Endothelial cell of umbilical vein (primary cell): ENCODE data around the gene LITAF. TPM values are rescaled to one million over a fixed set of nuclear protein-coding genes. Genes with fewer than 3 reads are reported as not detected.

Source experiments
- BruUV-seq: library from RNA; stranded (reverse); fragments of 400-500 nt; replicated peaks from 2 replicates; lab custom pipeline; 2021; lab: Mats Ljungman, UMichigan
- CTCF ChIA-PET: fragments of 300-600, 350-600 bp; sonication (Branson Sonifier 250); formaldehyde crosslinking; loops from one replicate; lab custom pipeline; 2021; ENCODE audit warnings: antibody characterized with exemption, inconsistent platforms; lab: Charles Lee
- POLR2A ChIA-PET: fragments of 300-600, 350-600 bp; sonication (Branson Sonifier 250); formaldehyde crosslinking; loops from one replicate; lab custom pipeline; 2021; ENCODE audit warnings: antibody characterized with exemption, inconsistent platforms; lab: Charles Lee
- DNase-seq: peaks from one replicate; pipeline ENCODE4 v3.0.0-alpha.2; 2011; ENCODE audit warnings: low read depth, low spot score
- FAIRE-seq: peaks from 2 replicates; lab custom pipeline; 2011; peaks lifted over from hg19 to GRCh38; lab: Jason Lieb, UNC
- H2AFZ ChIP-seq: 2 replicates; pipeline ENCODE4 v1.6.0; 2012; ENCODE audit warnings: low read depth, low read length, control low read depth, inconsistent platforms
- H3K27ac ChIP-seq: 2 replicates; pipeline ENCODE4 v1.5.1; 2011; ENCODE audit warnings: low read depth, mild to moderate bottlenecking, control low read depth, low read length, moderate library complexity; ENCODE audit not compliant: insufficient read depth
- H3K27me3 ChIP-seq, 2 experiments: 2 replicates each; pipeline versions ENCODE4 v1.6.0 to v1.6.1; 2011; ENCODE audit warnings: low read length in 2 of 2, mixed read lengths in 1 of 2; ENCODE audit not compliant: control insufficient read depth in 2 of 2, insufficient read depth in 2 of 2
- H3K36me3 ChIP-seq, 2 experiments: 2 replicates in 1 of 2; 3 replicates in 1 of 2; pipeline ENCODE4 v1.5.1; 2011; ENCODE audit warnings: low read length in 2 of 2, mild to moderate bottlenecking in 1 of 2, moderate library complexity in 1 of 2; ENCODE audit not compliant: control insufficient read depth in 2 of 2, insufficient read depth in 2 of 2; ENCODE audit errors: extremely low read depth in 1 of 2
- H3K4me1 ChIP-seq: 3 replicates; pipeline ENCODE4 v1.5.1; 2011; ENCODE audit warnings: mild to moderate bottlenecking, low read length; ENCODE audit not compliant: control insufficient read depth, insufficient read depth; ENCODE audit errors: extremely low read depth
- H3K4me2 ChIP-seq: 2 replicates; pipeline ENCODE4 v1.6.1; 2011; ENCODE audit warnings: low read length, control low read depth, mixed read lengths; ENCODE audit not compliant: insufficient read depth
- H3K4me3 ChIP-seq, 3 experiments: fragments of 200-600 bp in 1 of 3; sonication (generic), shearing (Covaris generic) in 1 of 3; replicated peaks in 1 of 3; 2 replicates each; pipeline ENCODE4 v1.5.1; 2011 to 2016; ENCODE audit warnings: control low read depth in 3 of 3, low read length in 3 of 3, mild to moderate bottlenecking in 2 of 3, inconsistent platforms in 1 of 3, low read depth in 1 of 3, moderate library complexity in 1 of 3; ENCODE audit not compliant: insufficient read depth in 1 of 3
- H3K79me2 ChIP-seq: 2 replicates; pipeline ENCODE4 v1.6.0; 2012; ENCODE audit warnings: low read length, inconsistent platforms; ENCODE audit not compliant: control insufficient read depth, insufficient read depth
- H3K9ac ChIP-seq: replicated peaks from 2 replicates; pipeline ENCODE3; 2011; ENCODE audit warnings: low read length, control low read depth; ENCODE audit not compliant: insufficient read depth; ENCODE audit errors: extremely low read depth
- H3K9me1 ChIP-seq: replicated peaks from 3 replicates; pipeline ENCODE4 v1.6.0; 2011; ENCODE audit warnings: mild to moderate bottlenecking, low read length; ENCODE audit not compliant: control insufficient read depth, insufficient read depth; ENCODE audit errors: extremely low read depth
- H3K9me3 ChIP-seq: replicated peaks from 2 replicates; pipeline ENCODE4 v1.5.1; 2012; ENCODE audit warnings: low read length, inconsistent platforms; ENCODE audit not compliant: control insufficient read depth, insufficient read depth
- H4K20me1 ChIP-seq: replicated peaks from 2 replicates; pipeline ENCODE3; 2011; ENCODE audit warnings: mild to moderate bottlenecking, low read length; ENCODE audit not compliant: control insufficient read depth, insufficient read depth; ENCODE audit errors: extremely low read depth
- EZH2 ChIP-seq: IDR thresholded peaks from 2 replicates; pipeline ENCODE4 v1.6.1; 2012; ENCODE audit warnings: borderline replicate concordance, low read depth, mild to moderate bottlenecking, moderate library complexity, low read length, inconsistent platforms; ENCODE audit not compliant: severe bottlenecking
- FOS ChIP-seq: IDR thresholded peaks from 2 replicates; pipeline ENCODE4 v1.6.1; 2011; ENCODE audit warnings: mild to moderate bottlenecking, low read length, moderate library complexity, borderline replicate concordance; ENCODE audit not compliant: insufficient read depth
- GATA2 ChIP-seq: IDR thresholded peaks from 2 replicates; pipeline ENCODE4 v1.7.0; 2011; ENCODE audit warnings: low read depth, mild to moderate bottlenecking, moderate library complexity, mixed read lengths, low read length; ENCODE audit not compliant: insufficient read length, insufficient read depth
- JUN ChIP-seq: IDR thresholded peaks from 2 replicates; pipeline ENCODE4 v1.6.1; 2011; ENCODE audit warnings: borderline replicate concordance, low read depth; ENCODE audit not compliant: insufficient read length, insufficient read depth
- MYC ChIP-seq: IDR thresholded peaks from one replicate; pipeline ENCODE4 v1.6.1; 2011; ENCODE audit warnings: mild to moderate bottlenecking, low read depth, low read length
- POLR2A ChIP-seq: IDR thresholded peaks from 2 replicates; pipeline ENCODE4 v1.6.1; 2012; ENCODE audit warnings: low read depth, mild to moderate bottlenecking, control low read depth, low read length
- POLR2AphosphoS5 ChIP-seq: IDR thresholded peaks from 2 replicates; pipeline ENCODE4 v1.6.1; 2012; ENCODE audit warnings: low read depth, mild to moderate bottlenecking, control low read depth, low read length, moderate library complexity; ENCODE audit not compliant: insufficient read depth
- dilution Hi-C: fragments of 300-500 bp; cut with MboI; formaldehyde crosslinking; loops from one replicate; pipeline ENCODE4 v1.15.0; 2019; ENCODE audit warnings: low sequenced_read_pairs; ENCODE audit not compliant: extremely low pct_ligation_motif_present
- intact Hi-C: fragments of 100-400 bp; cut with micrococcal nuclease; formaldehyde crosslinking; loops from one replicate; pipeline ENCODE4 v1.10.0; 2022
- polyA plus RNA-seq, 4 experiments: library from polyadenylated mRNA; depleted of rRNA in 3 of 4; stranded (reverse) in 3 of 4; unstranded in 1 of 4; fragments of >200 nt; gene quantifications; 2 replicates each; pipeline versions ENCODE4 v1.2.1 to v1.2.3, GENCODE V29; 2011 to 2012; ENCODE audit warnings: missing spikeins in 1 of 4
- total RNA-seq: library from RNA; stranded (reverse); gene quantifications from 2 replicates; pipeline ENCODE4 v1.2.3, GENCODE V29; 2021
- TF ChIP-seq, protein P1 (sequence below), 2 donors: IDR thresholded peaks; 1 replicate in 1 of 2; 2 replicates in 1 of 2; pipeline ENCODE4 v1.5.1; 2011; ENCODE audit warnings: low read length in 2 of 2, mild to moderate bottlenecking in 2 of 2, moderate library complexity in 2 of 2, control low read depth in 1 of 2, inconsistent platforms in 1 of 2, low read depth in 1 of 2; ENCODE audit not compliant: insufficient read depth in 1 of 2; ENCODE audit errors: extremely low read depth in 1 of 2
- TF ChIP-seq, protein P2 (sequence below): IDR thresholded peaks from 2 replicates; pipeline ENCODE4 v1.6.1; 2011; ENCODE audit not compliant: insufficient read depth, insufficient read length

Gene LITAF
- total and polyA plus RNA-seq, 2 donors (not counting 3 experiments of a cell fraction or from before 2014, with no cell fraction given) = 15.2 to 27.2 TPM

DNA sequence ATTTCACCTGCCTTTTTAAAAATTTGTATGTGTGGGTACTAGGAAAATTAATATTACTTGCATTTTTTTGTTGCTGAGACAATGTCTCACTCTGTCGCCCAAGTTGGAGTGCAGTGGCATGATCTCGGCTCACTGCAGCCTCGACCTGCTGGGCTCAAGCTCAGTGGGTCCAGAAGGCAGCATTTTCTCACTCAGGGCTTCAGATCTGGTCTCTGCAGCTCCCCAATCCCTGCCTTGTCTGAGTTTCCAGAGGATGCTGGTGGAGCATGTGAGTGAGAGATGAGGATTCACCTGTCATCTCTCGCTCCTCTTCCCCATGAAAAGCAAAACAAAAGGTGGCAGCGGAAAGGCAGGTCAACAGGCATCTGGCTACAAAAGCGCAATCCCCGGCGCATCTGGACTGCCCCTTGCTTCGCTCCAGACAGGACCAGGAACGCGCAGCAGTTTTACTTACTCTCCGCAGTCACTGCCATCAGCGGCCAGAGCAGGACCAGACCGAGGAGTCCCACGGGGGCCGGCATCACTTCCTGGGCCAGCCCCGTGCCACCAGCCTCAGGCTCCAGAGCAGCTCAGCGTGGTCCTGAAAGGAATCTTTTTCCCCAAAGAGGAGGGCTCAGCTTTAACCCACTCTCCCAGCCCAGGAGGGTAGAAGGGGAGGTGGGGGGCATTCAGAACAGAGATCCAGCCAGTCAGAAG is 59.9 kb downstream of the LITAF start:
- Histone ChIP-seq H3K36me3 (no peaks in the 10 kb centered on the region), H2AFZ (no peak overlapping the region), H3K27ac (no peak overlapping the region), H3K9ac (no peak overlapping the region), H3K4me3 (no peak overlapping the region), H3K4me1 (peaks cover 9% of the 10 kb centered on the region), H3K27me3 (peaks cover 3 to 5% of the 10 kb centered on the region in 2 experiments), H3K9me3 (no peaks in the 10 kb centered on the region), H3K4me2 (no peak overlapping the region), H3K9me1 (no peaks in the 10 kb centered on the region), H3K79me2 (no peaks in the 10 kb centered on the region), H4K20me1 (no peaks in the 10 kb centered on the region)
- intact Hi-C loops = no loop called here
- no peak for TF ChIP-seq FOS
- no peak for TF ChIP-seq JUN
- TF ChIP-seq POLR2A = no peak
- no peak for TF ChIP-seq POLR2AphosphoS5
- TF ChIP-seq GATA2 = no peak
- TF ChIP-seq, protein P1, sequence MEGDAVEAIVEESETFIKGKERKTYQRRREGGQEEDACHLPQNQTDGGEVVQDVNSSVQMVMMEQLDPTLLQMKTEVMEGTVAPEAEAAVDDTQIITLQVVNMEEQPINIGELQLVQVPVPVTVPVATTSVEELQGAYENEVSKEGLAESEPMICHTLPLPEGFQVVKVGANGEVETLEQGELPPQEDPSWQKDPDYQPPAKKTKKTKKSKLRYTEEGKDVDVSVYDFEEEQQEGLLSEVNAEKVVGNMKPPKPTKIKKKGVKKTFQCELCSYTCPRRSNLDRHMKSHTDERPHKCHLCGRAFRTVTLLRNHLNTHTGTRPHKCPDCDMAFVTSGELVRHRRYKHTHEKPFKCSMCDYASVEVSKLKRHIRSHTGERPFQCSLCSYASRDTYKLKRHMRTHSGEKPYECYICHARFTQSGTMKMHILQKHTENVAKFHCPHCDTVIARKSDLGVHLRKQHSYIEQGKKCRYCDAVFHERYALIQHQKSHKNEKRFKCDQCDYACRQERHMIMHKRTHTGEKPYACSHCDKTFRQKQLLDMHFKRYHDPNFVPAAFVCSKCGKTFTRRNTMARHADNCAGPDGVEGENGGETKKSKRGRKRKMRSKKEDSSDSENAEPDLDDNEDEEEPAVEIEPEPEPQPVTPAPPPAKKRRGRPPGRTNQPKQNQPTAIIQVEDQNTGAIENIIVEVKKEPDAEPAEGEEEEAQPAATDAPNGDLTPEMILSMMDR (IDR thresholded peaks at IDR 0.05; ENCODE audit: extremely low read depth in 1 of 2, insufficient read depth in 1 of 2, low read depth in 1 of 2, low read length in 2 of 2) = no peak
- TF ChIP-seq, protein P2, sequence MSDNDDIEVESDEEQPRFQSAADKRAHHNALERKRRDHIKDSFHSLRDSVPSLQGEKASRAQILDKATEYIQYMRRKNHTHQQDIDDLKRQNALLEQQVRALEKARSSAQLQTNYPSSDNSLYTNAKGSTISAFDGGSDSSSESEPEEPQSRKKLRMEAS = no peak
- no peak for TF ChIP-seq EZH2
- no peak for TF ChIP-seq MYC
- no TSS peak for BruUV-seq
- POLR2A ChIA-PET = no interaction called here
- CTCF ChIA-PET = no interaction called here
- DNase-seq (no peak), FAIRE-seq (no peak)
- dilution Hi-C loops = no loop called here
